Stimulated activated CD8-positive, alpha-beta memory T cell treated with anti-CD3 and anti-CD28 coated beads, Interleukin-2, amount 100 ng/mL, for 48 hours (primary cell): ENCODE data around the gene CACNA1C.
"Not testable (repeated sequence)": the region's sequence is repeated elsewhere in the genome, so short reads cannot be mapped to it uniquely, and the experiment has no call there.

Experiments used
- DNase-seq, 2 donors: peaks; one replicate each; pipeline ENCODE4 v3.0.0-alpha.2; 2020; ENCODE audit warnings: low read depth in 2 of 2

Gene CACNA1C

DNA sequence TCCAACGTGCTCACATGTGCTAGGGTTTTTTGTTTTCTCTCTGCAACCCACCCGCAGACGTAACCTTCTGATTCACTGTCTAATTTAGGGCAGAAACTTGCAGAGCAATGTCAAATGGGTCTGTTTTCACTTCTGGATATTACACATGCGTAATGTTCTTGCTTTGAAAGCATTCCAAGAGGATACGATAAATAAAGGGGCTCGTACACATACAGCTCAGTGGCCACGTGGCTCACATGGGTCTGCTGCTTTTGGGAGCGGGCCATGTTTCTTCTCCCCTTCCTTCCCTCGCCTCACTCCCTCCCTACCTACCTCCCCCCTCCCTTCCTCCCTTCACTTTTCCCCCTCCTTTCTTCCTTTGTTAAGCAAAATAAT is 23.4 kb downstream of the CACNA1C start:
- no peak for DNase-seq

DNA sequence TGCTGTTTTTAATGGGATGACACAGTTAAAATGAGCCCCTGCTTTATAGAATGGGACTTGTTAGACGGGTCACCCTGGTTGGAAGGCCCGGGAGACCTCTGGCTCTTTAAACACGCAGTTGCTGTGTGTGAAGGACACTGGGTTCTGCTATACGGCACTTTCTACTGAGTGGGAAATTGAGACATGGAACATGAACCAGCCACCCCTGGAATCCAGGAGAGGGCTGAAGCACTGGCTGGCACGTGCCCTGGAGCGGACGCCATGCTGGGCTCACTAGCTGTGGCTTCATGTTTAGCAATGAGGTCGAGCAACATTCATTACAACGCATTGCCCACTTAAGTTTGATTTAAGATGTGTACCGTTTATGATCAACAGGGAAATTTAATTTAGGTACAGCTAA is 23.9 kb downstream of the CACNA1C start:
- no peak for DNase-seq

DNA sequence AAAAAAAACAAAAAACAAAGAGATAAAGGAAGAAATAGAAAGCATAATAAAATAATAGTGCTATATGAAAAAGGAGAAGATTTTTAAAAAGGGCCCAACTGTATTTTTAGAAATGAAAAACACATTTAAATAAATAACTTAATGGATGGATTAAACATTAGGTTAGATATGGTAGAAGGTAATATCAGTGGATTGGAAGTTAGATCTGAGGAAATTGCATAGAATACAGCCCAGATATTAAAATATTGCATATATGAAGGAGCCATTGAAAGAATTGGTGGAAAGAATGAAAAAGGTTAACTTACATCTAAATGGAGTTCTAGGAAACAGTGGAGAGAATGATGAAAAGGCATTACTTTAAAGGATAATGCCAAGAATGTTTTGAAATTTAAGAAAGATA is 27.8 kb downstream of the CACNA1C start:
- no peak for DNase-seq

- no peak for DNase-seq
Observed at GRCh38 chr12:2082321-2082720, 29.5 kb downstream of the CACNA1C start.

DNA sequence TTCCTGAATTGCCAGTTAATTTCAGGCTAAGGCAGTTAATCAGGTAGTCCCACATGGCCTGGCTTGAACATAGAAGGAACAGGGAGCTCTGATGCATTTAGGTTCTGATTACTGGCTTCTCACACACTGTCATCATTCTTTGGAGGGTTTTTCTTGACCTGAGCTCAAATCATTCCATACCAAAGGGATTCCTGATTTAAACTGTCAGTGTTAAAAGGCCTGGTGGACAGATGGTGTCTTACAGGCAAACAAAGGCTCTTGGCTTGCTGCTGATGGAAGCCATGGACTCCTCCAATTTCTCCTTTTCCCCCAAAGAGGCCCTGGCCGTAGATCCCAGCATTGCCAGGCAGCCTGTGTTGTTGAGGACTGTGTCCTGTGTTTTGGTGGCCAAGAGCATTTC is 30.2 kb downstream of the CACNA1C start:
- no peak for DNase-seq

GRCh38 chr12:2083561-2083960 is 30.8 kb downstream of the CACNA1C start:
- DNase-seq, result no peak

GRCh38 chr12:2084553-2085296 is 31.9 kb downstream of the CACNA1C start:
- DNase-seq, result no peak

DNA sequence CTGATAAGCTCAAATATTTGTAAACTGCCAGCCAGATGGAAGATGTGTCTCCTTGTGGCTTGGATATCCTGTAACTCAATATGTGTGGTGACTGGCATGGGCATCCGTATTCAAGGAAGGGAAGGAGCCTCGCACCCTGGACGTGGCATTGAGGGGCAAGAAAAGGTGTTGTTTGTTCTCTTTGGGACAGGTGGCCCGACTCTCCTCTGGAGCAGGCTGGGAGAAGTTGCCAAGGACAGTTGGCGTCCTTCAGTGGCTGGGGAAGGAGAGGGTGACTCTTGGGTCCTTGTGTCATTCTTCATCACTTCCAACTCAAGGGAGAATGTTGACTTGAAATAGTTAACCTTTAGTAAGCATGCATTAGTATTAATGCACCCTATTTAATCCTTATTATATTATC is 39.6 kb downstream of the CACNA1C start:
- no peak for DNase-seq

GRCh38 chr12:2092890-2093289 is 40.1 kb downstream of the CACNA1C start:
- DNase-seq, result no peak

DNA sequence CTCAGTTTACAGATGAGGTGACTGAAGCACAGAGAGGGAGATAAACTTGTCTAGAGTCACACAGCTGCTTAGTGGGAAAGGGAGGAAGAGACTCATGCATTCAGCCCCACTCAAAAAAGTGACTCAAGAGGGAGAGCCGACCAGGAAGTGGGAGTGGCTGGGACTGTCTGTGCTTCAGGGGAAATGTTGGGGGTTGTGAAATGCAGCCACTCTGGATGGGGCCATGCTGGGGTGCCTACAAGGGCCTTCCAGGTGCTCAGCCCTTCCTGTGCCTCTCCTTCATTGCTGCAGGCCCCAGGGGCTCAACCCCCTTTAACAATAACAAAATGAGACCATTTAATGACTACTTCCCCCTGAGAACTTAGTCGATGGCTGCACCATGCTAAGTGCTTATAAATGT is 41.8 kb downstream of the CACNA1C start:
- no peak for DNase-seq

- no peak for DNase-seq
Observed at GRCh38 chr12:2095878-2096277, 43.1 kb downstream of the CACNA1C start.

GRCh38 chr12:2097617-2098016 is 44.8 kb downstream of the CACNA1C start:
- no peak for DNase-seq

GRCh38 chr12:2098852-2099251 is 46.1 kb downstream of the CACNA1C start:
- DNase-seq, result no peak

- no peak for DNase-seq
Observed at GRCh38 chr12:2099595-2099994, 46.8 kb downstream of the CACNA1C start.

- DNase-seq, result no peak
Observed at GRCh38 chr12:2101359-2101758, 48.6 kb downstream of the CACNA1C start.

- DNase-seq, result no peak
Observed at GRCh38 chr12:2101771-2102170, 49.0 kb downstream of the CACNA1C start.

DNA sequence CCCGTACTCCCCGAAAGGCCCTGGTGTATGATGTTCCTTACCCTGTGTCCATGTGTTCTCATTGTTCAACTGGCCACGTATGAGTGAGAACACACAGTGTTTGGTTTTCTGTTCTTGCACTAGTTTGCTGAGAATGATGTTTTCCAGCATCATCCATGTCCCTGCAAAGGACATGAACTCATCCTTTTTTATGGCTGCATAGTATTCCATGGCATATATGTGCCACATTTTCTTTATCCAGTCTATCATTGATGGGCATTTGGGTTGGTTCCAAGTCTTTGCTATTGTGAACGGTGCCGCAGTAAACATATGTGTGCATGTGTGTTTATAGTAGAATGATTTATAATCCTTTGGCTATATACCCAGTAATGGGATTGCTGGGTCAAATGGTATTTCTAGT is 49.9 kb downstream of the CACNA1C start:
- not testable (repeated sequence) for DNase-seq

- not testable (repeated sequence) for DNase-seq
Observed at GRCh38 chr12:2105387-2105786, 52.6 kb downstream of the CACNA1C start.

DNA sequence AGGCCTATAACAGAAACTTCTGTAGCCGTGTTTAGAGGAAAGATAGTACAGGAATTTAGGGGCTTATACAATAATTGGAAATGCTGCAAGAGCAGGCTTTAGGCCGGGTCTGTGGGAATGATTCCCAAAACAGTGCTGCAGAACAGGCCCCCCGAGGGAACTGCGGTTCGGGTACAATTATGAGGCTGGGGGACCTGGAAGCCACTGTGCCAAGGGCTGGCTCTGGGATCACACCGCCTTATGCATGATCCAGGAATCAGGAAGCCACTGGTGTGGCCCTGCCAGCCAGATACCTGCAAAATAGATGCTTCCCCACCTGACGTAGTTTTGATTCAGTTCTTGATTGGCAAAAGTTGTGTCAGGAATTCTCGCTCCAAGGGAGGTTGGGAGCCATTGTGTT is 55.4 kb downstream of the CACNA1C start:
- DNase-seq, result no peak

DNA sequence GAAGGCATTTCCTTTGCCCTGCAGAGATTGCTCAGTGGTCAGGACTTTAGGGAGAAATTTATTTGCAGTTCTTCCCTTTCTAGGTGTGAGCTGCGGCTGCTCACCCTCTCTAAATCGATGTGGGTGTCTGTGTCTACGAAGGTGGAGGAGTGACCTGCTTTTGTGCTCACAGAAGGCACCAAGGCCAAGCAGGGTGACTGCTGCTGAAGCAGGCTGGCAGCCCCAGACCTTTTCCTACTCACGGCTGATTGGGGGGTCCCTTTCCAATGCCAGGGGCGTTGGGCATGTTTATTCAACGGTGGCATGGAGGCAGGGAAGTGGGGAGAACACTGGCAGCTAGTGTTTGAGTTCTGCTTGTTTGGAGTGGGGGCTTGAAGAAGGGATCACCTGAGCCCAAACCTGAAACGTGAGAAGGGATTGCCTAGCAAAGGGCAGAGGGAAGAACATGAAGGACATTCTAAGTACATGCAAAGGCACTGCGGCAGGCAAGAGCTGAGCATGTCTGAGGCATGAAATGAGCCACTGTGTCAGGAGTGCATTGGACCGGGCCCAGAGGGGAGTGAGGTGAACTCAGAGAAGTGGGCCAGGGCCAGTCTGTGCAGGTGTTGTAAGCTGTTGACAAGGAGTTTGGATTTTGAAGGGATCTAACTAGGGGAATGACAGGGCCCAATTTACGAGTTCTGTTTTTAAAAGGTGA is 56.3 kb downstream of the CACNA1C start:
- no peak for DNase-seq

DNA sequence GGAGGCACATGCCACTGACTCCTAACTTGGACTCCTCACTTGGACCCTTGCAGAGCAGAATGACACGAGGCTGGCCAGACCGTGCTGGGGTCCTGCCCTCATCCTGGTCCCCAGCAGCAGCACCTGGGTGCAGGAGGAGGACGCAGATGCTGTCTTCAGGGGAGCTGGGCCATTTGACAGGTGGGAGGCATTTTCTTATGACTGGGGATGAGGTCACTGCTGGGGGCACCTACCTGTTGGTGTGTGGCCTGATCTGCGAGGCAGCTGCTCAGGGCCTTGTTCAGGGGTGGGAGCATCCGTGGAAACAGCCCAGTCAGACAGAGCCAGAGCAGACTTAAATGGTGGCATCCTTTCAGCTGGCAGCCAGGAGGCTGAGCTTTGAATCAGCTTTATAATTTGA is 57.3 kb downstream of the CACNA1C start:
- DNase-seq, result no peak

- DNase-seq, result no peak
Observed at GRCh38 chr12:2110849-2111566, 58.2 kb downstream of the CACNA1C start.

DNA sequence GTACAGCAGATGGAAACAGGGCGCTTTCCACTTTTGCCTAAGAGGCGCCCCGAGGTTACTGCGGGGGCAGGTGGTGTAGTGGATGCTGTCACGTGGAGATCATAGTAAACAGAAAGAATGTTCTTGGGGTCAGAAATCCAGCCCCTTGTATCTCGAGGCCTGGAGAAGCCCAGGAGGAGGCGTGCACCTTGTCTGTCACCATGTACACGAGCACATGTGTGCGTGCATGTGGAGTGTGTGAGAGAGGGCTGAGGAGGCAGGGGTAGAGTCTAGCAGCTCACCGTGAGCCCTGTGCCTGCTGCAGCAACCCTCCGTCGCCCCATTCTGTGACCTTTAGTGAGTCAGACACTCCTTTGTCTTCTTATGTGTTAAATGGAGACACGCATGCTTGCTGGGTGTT is 59.0 kb downstream of the CACNA1C start:
- DNase-seq, result no peak
